Neuron (in vitro differentiated cells): ENCODE measurements around the gene TSSK2.
"Not testable (repeated sequence)": the region's sequence is repeated elsewhere in the genome, so short reads cannot be mapped to it uniquely, and the experiment has no call there.

Experiments
- H2AFZ ChIP-seq: one replicate; pipeline ENCODE4 v1.6.1; 2013; ENCODE audit warnings: low read depth, mild to moderate bottlenecking, inconsistent platforms, low read length, moderate library complexity
- H3K27me3 ChIP-seq: one replicate; pipeline ENCODE4 v1.6.1; 2013; ENCODE audit warnings: low read length; ENCODE audit not compliant: insufficient read depth
- H3K36me3 ChIP-seq: one replicate; pipeline ENCODE4 v1.6.1; 2013; ENCODE audit warnings: low read length; ENCODE audit not compliant: insufficient read depth
- H3K4me1 ChIP-seq: one replicate; pipeline ENCODE4 v1.6.1; 2013; ENCODE audit warnings: low read length; ENCODE audit not compliant: insufficient read depth
- H3K4me3 ChIP-seq: 2 replicates; pipeline ENCODE4 v1.5.1; 2013; ENCODE audit warnings: mild to moderate bottlenecking, low read length, moderate library complexity
- H3K9me3 ChIP-seq: one replicate; pipeline ENCODE4 v1.6.1; 2013; ENCODE audit warnings: low read length

The TSSK2 gene

DNA sequence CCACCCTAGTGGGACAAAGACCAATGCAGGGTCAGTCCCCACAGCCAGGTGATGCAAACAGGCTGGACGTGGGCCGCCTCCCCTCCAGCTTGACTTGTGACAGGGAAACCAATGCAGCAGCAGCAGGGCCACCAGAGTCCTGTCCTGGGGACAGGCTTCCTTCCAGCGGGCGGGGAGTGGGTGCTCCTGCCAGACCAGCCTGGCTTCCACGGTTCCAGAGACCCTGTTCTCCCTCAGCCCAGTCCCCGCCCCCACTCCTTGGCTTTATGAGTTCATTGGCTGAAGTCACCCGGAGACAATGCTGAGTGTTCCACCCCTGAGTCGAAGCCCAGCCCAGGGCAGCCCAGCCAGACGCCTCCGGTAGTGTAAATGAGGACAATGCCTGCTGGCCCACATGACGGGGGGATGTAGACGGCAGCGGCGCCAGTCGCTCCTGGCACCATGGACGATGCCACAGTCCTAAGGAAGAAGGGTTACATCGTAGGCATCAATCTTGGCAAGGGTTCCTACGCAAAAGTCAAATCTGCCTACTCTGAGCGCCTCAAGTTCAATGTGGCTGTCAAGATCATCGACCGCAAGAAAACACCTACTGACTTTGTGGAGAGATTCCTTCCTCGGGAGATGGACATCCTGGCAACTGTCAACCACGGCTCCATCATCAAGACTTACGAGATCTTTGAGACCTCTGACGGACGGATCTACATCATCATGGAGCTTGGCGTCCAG lies at the start of gene TSSK2:
TSSK2 (plus strand) TSS at position 350 of the 726 bp plus-strand sequence; CDS start at position 442, 92 bp downstream.
- Histone ChIP-seq H2AFZ (no peak within 1 kb of the TSS), H3K9me3 (no peaks in the 10 kb centered on the region), H3K4me3 (no peak within 1 kb of the TSS), H3K27me3 (no peaks in the 10 kb centered on the region), H3K4me1 (no peaks in the 10 kb centered on the region), H3K36me3 (peaks cover 40% of the 10 kb centered on the region)

DNA sequence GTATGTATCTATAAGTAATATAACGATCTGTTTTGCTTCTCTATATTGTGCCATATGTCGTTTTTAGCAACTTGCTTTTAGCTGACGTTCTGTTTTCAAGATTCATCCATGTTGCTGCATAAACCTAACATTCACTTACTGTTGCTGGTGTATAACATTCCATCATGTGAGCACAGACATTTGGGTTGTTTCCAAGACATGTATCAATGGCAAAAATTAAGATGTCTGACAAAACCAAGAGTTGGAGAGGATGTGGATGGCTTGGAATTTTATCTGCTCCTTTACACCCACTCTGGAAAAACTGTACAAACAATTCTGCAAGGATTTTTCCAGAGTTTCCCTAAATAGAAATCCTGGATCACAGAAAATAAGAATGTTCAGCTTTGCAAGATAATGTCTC lies 49.8 kb upstream of the TSSK2 start:
- H3K9me3 ChIP-seq, result no peaks in the 10 kb centered on the region
- no peaks in the 10 kb centered on the region for H3K27me3 ChIP-seq
- peaks cover 24% of the 10 kb centered on the region for H3K36me3 ChIP-seq
- H3K4me3 ChIP-seq, result no peak overlapping the region
- H3K4me1 ChIP-seq, result peaks cover 10% of the 10 kb centered on the region
- H2AFZ ChIP-seq, result no peak overlapping the region

GRCh38 chr22:19082101-19082500 lies 49.0 kb upstream of the TSSK2 start:
- peaks cover 17% of the 10 kb centered on the region for H3K4me1 ChIP-seq

DNA sequence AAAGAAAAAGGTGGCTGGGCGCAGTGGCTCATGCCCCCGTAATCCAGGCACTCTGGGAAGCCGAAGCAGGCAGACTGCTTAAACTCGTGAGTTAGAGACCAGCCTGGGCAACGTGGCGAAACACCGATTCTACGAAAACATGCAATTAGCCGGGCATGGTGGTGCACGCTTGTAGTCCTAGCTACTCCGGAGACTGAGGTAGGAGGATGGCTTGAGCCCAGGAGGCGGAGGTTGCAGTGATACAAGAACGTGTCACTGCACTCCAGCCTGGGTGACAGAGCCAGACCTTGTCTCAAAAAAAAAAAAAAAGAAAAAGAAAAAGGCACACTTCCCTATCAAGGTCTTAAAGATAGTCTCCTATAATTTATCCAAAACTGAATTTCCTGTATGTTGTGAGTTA lies 48.3 kb upstream of the TSSK2 start:
- H3K27me3 ChIP-seq, result no peaks in the 10 kb centered on the region
- H3K4me3 ChIP-seq, result no peak overlapping the region
- peaks cover 24% of the 10 kb centered on the region for H3K36me3 ChIP-seq

More at GRCh38 chr22:19082101-19082500, 49.0 kb upstream of the TSSK2 start:
- peaks cover 24% of the 10 kb centered on the region for H3K36me3 ChIP-seq
- H2AFZ ChIP-seq, result no peak overlapping the region
- H3K4me3 ChIP-seq, result no peak overlapping the region
- H3K27me3 ChIP-seq, result no peaks in the 10 kb centered on the region
- no peaks in the 10 kb centered on the region for H3K9me3 ChIP-seq

DNA sequence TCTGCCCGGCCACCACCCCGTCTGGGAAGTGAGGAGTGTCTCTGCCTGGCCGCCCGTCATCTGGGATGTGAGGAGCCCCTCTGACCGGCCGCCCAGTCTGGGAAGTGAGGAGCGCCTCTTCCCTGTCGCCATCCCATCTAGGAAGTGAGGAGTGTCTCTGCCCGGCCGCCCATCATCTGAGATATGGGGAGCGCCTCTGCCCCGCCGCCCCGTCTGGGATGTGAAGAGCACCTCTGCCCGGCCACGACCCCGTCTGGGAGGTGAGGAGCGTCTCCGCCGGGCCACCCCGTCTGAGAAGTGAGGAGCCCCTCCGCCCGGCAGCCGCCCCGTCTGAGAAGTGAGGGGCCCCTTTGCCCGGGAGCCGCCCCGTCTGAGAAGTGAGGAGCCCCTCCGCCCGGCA lies 47.0 kb upstream of the TSSK2 start:
- not testable (repeated sequence) for H3K27me3 ChIP-seq, H3K4me3 ChIP-seq, H2AFZ ChIP-seq, H3K9me3 ChIP-seq
- peaks cover 23% of the 10 kb centered on the region for H3K36me3 ChIP-seq
- H3K4me1 ChIP-seq, result peaks cover 17% of the 10 kb centered on the region

More for the DNA sequence above, 48.3 kb upstream of the TSSK2 start:
- Histone ChIP-seq H3K4me1 (peaks cover 17% of the 10 kb centered on the region), H2AFZ (no peak overlapping the region), H3K9me3 (no peaks in the 10 kb centered on the region)

GRCh38 chr22:19084586-19084985 lies 46.5 kb upstream of the TSSK2 start:
- peaks cover 23% of the 10 kb centered on the region for H3K36me3 ChIP-seq
- H3K9me3 ChIP-seq, H2AFZ ChIP-seq: not testable (repeated sequence)

GRCh38 chr22:19085233-19085718 lies 45.8 kb upstream of the TSSK2 start:
- H3K27me3 ChIP-seq, result no peaks in the 10 kb centered on the region
- no peaks in the 10 kb centered on the region for H3K9me3 ChIP-seq

More at GRCh38 chr22:19084586-19084985, 46.5 kb upstream of the TSSK2 start:
- H3K4me1 ChIP-seq, result peaks cover 17% of the 10 kb centered on the region
- H3K4me3 ChIP-seq, H3K27me3 ChIP-seq: not testable (repeated sequence)

DNA sequence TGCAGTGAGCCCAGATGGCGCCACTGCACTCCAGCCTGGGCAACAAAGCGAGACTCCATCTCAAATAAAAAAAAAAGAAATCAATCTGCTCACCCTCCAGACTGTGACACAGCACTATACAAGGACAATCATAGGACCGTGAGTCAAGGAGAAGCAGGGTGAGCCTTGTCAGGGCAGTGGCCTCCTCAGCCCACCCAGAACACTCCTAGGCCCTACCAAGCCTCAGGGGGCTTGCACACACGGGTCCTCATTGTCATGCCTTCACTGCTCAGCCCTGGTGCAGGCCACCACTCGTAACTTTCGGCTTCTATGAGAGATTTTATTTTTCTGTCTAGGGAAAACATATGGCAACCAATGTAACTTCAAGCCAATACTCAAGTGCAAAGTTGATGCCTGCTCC lies 44.7 kb upstream of the TSSK2 start:
- Histone ChIP-seq H3K9me3 (no peaks in the 10 kb centered on the region), H2AFZ (no peak overlapping the region), H3K27me3 (no peaks in the 10 kb centered on the region), H3K4me1 (peaks cover 17% of the 10 kb centered on the region), H3K36me3 (peaks cover 9% of the 10 kb centered on the region), H3K4me3 (no peak overlapping the region)

More at GRCh38 chr22:19085233-19085718, 45.8 kb upstream of the TSSK2 start:
- Histone ChIP-seq H2AFZ (no peak overlapping the region), H3K36me3 (peaks cover 17% of the 10 kb centered on the region), H3K4me3 (no peak overlapping the region), H3K4me1 (peaks cover 17% of the 10 kb centered on the region)

DNA sequence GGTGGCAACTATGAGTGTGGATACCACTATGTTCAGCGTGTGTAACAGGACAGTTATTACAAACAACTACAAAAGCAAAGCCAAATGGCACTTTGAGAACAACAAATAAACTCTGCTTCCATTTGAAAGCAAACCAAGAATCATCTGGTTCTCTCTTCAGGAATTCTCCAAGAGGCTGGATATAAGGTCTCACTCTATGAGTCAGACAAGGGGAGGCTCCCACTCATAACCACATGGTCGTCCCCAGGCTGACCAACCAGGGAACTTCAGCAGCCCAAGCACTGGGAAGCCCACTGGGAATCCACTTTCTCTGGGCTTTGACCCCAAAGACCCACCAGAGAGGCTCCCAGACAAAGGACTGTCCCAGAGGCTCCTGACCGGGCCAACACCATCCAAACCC lies 44.2 kb upstream of the TSSK2 start:
- H2AFZ ChIP-seq, result no peak overlapping the region
- no peaks in the 10 kb centered on the region for H3K27me3 ChIP-seq
- no peaks in the 10 kb centered on the region for H3K9me3 ChIP-seq
- peaks cover 17% of the 10 kb centered on the region for H3K4me1 ChIP-seq
- no peak overlapping the region for H3K4me3 ChIP-seq
- H3K36me3 ChIP-seq, result peaks cover 7% of the 10 kb centered on the region

- Histone ChIP-seq H2AFZ (no peak overlapping the region), H3K36me3 (peaks cover 7% of the 10 kb centered on the region), H3K9me3 (no peaks in the 10 kb centered on the region), H3K4me3 (no peak overlapping the region), H3K4me1 (peaks cover 17% of the 10 kb centered on the region), H3K27me3 (no peaks in the 10 kb centered on the region)
Observed at GRCh38 chr22:19088866-19089595, 42.1 kb upstream of the TSSK2 start.

DNA sequence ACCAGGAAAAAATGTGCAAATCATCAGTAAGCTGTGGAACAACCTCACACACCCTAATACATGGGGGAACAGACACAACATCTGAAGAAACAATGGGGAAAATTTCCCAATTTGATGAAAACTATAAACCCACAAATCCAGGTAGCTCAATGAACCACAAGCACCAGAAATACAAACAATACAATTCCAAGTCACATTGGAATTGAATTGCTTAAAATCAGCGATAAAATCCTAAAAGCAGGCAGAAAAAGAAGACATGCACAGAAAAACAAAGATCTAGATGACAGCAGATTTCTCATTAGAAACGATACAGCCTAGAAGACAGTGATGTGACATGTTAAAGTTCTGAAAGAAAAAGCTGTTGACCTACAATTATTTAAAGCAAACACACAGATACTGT lies 40.9 kb upstream of the TSSK2 start:
- H2AFZ ChIP-seq, result no peak overlapping the region
- no peaks in the 10 kb centered on the region for H3K27me3 ChIP-seq
- no peak overlapping the region for H3K4me3 ChIP-seq
- no peaks in the 10 kb centered on the region for H3K9me3 ChIP-seq
- H3K4me1 ChIP-seq, result peaks cover 16% of the 10 kb centered on the region
- H3K36me3 ChIP-seq, result peaks cover 7% of the 10 kb centered on the region

DNA sequence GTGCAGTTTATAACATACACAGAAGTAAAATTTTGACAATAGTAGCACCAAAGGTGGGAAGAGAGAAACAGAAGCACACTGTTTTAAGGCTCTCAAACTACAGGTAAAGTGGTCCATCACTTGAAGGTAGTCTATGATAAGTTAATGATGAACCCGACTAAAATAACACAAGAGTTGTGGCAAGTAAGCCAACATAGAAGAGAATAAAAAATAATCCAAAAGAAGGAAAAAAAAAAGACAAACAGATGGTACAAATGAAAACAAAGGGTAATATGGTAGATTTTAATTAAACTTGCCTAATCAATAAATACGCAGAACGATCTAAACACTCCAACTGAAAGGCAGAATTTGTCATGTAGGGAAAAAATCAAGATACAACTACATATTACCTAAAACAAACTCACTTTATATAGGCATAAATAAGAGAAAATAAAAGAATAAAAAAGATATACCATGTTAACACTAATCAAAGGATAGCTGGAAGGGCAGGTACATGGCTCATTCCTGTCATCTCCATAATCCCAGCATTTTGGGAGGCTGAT lies 40.5 kb upstream of the TSSK2 start:
- Histone ChIP-seq H3K9me3 (no peaks in the 10 kb centered on the region), H2AFZ (no peak overlapping the region), H3K4me3 (no peak overlapping the region), H3K36me3 (peaks cover 7% of the 10 kb centered on the region), H3K4me1 (peaks cover 12% of the 10 kb centered on the region), H3K27me3 (no peaks in the 10 kb centered on the region)

DNA sequence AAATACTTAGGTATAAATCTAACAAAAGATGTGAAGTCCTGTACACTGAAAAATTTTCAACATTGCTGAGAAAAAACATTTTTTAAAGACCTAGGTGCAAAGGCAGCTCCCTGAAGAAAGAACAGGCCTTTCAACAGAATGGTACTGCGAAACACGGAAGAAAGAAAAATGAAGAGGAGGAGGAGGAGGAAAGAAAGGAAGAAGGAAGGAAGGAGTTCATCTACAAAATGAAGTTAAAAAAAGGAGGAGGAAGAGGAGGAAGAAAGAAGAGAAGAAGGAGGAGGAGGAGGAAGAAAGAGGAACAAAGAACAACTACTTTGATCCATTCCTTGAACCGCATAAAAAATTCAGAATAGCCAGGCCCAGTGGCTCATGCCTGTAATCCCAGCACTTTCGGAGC lies 38.4 kb upstream of the TSSK2 start:
- Histone ChIP-seq H3K27me3 (no peaks in the 10 kb centered on the region), H3K9me3 (no peaks in the 10 kb centered on the region), H3K4me3 (no peak overlapping the region), H2AFZ (no peak overlapping the region), H3K36me3 (peaks cover 11% of the 10 kb centered on the region), H3K4me1 (no peaks in the 10 kb centered on the region)
